Daoy (cell line): Measurements from ENCODE around the gene PRKD2. TPM values are rescaled to one million over a fixed set of nuclear protein-coding genes. Genes with fewer than 3 reads are reported as not detected.
A peak's percentile ranks its signal among the peaks of the same experiment; 100 is the strongest.
"Not testable (repeated sequence)": the region's sequence is repeated elsewhere in the genome, so short reads cannot be mapped to it uniquely, and the experiment has no call there.

ENCODE experiments used
- DNase-seq: peaks from one replicate; pipeline ENCODE4 v3.0.0-alpha.2; 2015; ENCODE audit warnings: low read depth
- total RNA-seq: library from RNA; depleted of rRNA; stranded (reverse); fragments of >200 nt; shearing (Covaris generic); gene quantifications from 2 replicates; pipeline ENCODE4 v1.2.3, GENCODE V29; 2014; rRNA removed

The PRKD2 gene
- total RNA-seq = 15.3 and 22.9 TPM in 2 replicates

DNA sequence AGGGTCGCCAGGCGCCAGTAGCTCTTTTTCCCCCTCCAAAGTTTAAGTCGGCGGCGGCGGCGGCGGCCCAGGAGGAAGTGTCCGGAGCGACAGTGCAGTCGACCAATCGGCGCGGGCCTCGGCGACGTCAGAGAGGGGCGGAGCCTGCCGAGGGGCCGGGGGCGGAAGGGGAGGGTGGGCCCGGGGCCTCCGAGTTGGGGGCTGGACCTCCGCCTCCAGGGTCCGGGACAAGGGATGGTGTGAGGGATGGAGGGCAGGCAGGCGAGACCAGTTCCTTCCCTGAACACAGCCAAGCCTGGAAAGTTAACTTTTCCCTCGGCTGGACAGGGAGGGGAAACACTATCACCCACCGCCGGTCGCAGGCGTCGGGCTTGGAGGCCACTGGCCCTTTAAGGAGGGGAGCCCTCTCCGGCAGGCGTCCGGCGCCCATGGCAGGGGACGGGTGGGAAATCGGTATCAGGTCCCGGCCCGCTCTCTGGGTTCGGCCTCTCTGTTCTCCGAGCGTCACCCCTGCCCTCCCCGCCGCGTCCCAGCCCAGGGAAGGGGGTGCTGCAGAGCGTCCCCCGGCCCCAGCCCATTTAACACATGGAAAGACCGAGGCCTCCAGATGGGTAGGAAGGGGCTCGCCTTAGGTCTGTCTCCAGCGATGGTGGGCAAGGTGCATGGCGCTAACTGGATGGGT is at the start of gene PRKD2:
PRKD2 (minus strand) TSS at position 81 of the 682 bp plus-strand sequence. CDS start 744 bp downstream, outside the sequence.
- DNase-seq = peak; percentile 92

DNA sequence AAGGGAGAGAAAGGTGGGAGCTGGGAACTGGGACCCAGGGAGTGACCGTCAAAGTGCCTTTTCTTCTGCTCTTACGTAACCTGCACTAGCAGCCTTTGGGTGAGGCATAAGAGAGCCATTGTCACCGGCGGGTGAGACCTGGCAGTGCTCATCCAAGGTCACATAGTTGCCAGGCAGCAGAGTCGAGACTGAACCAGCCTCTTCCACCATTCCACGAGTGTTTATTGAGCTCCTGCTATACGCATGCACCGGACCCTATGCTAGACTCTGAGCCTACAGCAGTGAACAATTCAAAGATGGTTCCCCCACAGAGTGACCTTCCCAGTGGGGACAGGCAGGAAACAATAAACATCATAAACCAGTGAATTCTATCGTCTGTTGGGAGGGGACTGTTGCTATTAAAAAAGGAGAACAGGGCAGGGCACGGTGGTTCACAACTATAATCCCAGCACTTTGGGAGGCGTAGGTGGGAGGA is 47.9 kb upstream of the PRKD2 start:
- no peak for DNase-seq

DNA sequence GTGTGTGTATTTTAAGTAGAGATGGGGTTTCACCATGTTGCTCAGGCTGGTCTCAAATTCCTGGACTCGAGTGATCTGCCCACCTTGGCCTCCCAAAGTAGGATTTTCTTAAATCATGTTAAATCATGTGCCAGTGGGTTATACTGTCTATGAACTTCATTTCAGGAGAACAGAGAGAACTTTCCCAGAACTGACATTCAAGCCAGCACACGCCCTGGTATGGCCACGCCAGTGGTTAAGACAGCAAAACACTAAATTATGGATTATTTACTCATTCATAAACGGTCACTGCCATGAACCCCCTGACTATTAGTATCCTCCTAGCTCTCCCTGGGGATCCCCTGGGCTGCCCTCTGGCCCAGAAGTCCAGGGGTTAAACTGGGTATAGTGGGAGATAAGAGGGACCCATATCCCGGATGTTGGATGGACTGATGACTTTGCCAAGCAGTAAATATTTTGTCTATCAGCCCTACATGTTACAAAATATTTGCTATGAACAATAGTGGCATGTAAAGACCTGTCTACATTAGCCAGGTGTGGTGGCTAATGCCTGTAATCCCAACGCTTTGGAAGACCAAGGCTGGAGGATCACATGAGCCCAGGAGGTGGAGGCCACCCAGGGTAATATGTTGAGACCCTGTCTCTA is 45.5 kb upstream of the PRKD2 start:
- no peak for DNase-seq

DNA sequence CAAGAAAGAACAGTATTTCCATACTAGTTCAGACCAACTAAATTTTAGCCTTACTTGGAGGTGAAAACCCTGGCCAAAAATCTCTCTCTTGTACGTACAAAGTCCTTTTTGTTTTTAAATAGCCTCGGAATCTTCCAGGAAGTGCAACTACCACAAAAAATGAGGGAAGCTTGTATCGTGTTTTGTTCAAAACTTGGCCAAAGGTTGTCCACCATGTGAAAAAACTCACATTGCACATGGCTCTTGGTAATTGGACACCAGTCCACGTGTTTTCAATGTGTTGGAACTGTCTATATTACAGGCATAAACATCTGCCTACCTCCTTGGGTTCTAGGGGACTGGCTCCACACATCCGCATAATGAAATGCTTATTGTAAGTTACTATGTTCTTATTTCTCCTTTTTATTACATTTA is 44.5 kb upstream of the PRKD2 start:
- peak; percentile 35 for DNase-seq

DNA sequence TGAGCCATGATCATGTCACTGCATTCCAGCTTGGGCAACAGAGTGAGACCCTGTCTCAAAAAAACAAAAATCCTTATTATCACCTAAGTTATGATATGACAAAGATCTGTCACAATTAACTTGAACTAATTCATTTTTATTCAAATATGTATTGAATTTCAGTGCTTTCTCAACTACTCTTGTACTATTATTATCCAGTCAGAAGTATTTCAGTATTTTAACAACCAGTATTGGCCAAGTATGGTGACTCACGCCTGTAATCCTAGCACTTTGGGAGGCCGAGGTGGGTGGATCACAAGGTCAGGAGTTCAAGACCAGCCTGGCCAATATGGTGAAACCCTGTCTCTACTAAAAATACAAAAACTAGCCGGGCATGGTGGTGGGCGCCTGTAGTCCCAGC is 44.0 kb upstream of the PRKD2 start:
- DNase-seq = not testable (repeated sequence)

- no peak for DNase-seq
Measured at GRCh38 chr19:46760363-46760762, 43.4 kb upstream of the PRKD2 start.

DNA sequence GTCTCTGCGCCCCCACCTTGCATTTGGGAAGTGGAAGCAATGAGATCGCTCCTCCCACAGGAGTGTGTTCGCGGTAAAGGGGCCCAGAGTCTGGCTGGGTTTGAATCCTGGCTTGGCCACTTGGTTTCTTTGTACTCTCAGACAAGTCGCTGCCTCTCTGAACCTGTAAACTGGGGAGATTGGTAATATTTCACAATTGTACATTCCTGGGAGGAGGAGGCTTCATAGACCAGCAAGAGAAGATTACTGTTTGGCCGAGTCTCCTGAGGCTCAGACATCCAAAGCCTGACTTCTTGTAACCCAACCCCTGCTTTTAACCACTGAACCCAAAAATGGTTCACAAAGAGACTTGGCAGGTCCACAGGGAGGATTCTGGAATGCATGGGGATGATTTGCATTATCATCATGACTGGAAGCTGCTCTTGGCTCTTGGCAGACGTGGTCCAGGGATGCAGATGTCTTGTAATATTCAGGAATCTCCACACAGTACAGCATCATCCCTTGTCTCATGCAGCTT is 43.0 kb upstream of the PRKD2 start:
- DNase-seq = no peak

DNA sequence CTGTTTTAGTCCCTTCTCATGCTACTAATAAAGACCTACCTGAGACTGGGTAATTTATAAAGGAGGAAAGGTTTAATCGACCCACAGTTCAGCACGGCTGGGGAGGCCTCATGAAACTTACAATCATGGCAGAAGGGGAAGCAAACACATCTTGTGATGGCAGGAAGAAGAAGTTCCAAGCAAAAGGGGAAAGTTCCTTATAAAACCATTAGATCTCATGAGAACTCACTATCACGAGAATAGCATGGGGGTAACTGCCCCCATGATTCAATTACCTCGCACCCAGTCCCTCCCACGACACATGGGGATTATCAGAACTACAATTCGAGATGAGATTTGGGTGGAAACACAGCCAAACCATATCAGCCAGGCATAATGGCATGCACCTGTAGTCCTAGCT is 42.3 kb upstream of the PRKD2 start:
- DNase-seq = no peak

DNA sequence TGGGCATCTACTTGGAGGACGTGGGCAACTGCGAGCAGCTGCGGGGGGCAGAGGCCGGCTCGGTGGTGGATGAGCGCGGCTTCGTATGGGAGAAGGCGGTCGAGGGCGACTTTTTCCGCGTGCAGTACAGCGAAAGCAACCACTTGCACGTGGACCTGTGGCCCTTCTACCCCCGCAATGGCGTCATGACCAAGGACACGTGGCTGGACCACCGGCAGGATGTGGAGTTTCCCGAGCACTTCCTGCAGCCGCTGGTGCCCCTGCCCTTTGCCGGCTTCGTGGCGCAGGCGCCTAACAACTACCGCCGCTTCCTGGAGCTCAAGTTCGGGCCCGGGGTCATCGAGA is 39.6 kb upstream of the PRKD2 start:
- DNase-seq = no peak

GRCh38 chr19:46755853-46756543 is 39.1 kb upstream of the PRKD2 start:
- DNase-seq = no peak

- no peak for DNase-seq
Measured at GRCh38 chr19:46755077-46755852, 38.4 kb upstream of the PRKD2 start.

GRCh38 chr19:46753420-46754155 is 36.7 kb upstream of the PRKD2 start:
- DNase-seq = peak; percentile 63

DNA sequence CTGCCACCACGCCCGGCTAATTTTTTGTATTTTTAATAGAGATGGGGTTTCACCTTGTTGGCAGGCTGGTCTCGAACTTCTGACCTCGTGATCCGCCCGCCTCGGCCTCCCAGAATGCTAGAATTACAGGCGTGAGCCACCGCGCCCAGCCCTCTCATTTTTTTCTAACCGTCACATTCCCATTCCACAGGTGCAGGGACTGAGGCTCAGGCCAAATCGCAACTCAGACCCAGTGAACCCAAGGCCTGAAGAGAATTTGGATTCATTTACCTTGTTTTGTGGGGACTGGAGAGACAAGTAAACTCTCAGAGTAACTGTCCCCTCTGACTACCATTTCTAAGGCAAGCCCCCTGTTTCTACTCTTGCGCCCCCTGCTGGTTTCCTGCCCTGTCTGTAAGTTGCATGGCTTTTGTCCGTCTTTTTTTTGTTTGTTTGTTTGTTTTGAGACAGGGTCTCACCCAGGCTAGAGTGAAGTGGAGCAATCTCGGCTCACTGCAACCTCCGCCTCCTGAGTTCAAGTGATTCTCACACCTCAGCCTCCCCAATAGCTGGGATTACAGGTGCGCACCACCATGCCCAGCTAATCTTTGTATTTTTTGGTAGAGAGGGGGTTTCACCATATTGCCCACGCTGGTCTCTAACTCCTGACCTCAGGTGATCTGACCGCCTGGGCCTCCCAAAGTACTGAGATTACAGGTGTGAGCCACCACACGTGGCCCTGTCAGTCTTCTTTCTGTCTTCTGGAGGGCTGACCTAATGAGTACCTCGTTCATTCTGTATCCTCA is 31.6 kb upstream of the PRKD2 start:
- DNase-seq = peak; percentile 59

DNA sequence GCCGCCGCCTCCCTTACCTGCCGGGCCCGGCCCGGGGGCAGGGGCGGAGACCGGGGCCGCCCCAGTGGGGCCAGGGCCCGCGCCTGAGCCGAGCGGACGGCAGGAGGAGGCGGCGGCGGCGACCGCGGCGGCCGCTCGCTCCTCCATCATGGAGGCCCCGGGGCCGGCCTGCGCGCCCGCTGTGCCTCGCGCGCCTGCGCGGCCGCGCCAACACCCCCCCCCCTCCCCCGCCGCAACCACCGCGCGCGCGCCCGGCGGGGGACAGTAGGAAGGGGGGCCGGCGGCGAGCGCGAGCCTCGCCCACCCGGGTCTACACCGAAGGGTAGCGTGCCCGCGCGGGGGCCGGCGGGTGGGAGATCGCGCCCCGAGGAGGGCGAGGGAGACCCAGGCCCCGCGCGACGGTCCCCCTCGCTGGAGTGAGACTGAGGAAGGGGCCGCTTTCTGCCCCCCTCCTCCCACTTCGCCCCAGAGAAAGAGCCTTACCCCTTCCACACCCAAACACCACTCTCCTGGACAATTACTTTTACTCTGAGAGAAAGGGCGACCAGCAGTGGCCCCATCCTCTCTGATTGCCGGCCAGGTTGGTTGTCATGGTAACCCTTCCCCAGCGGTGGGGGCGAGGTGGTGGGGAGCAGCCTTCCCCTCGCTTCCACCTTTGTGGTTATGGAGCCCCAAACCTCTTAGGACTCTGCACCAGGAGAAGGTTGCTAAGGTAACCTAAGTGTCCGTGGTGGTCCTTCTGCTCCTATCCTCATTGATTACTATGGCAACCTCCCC is 29.6 kb upstream of the PRKD2 start, which contains the start of gene STRN4:
STRN4 (minus strand) TSS at position 170 of the 777 bp plus-strand sequence; CDS start at position 150, 20 bp downstream.
- peak; percentile 72 for DNase-seq

- DNase-seq = no peak
Measured at GRCh38 chr19:46745521-46746280, 28.8 kb upstream of the PRKD2 start, which contains the start of gene FKRP. Gene FKRP, plus strand, starts transcription at chr19:46746057. Its CDS starts 9,394 bp downstream, at chr19:46755451.

GRCh38 chr19:46745030-46745429 is 28.1 kb upstream of the PRKD2 start:
- no peak for DNase-seq

- no peak for DNase-seq
Measured at GRCh38 chr19:46744005-46744691, 27.2 kb upstream of the PRKD2 start.
